Heart left ventricle (tissue), 16 donors: Measurements from ENCODE around the gene METTL17. TPM values are rescaled to one million over a fixed set of nuclear protein-coding genes. Genes with fewer than 3 reads are reported as not detected.
A peak's percentile ranks its signal among the peaks of the same experiment; 100 is the strongest.
"Not testable (repeated sequence)": the region's sequence is repeated elsewhere in the genome, so short reads cannot be mapped to it uniquely, and the experiment has no call there.

Experiments used
- ATAC-seq, 4 donors: fragments of 200-7000 bp; cut with Tn5 transposase; one replicate each; pipeline ENCODE4 v1.9.1; 2020 to 2022; ENCODE audit warnings: moderate library complexity in 4 of 4, mild to moderate bottlenecking in 3 of 4, moderate number of reproducible peaks in 1 of 4
- DNase-seq, 5 donors: peaks; one replicate each; pipeline ENCODE4 v3.0.0-alpha.2; 2020
- H3K27ac ChIP-seq, 12 donors: fragments of 200-600 bp; sonication (generic) in 4 of 12; one replicate each; pipeline versions ENCODE4 v1.5.0 to v1.8.0; 2016 to 2022; ENCODE audit warnings: mild to moderate bottlenecking in 2 of 12
- H3K27me3 ChIP-seq, 9 donors: fragments of 200-600 bp; sonication (generic) in 2 of 9; one replicate each; pipeline versions ENCODE4 v1.5.1 to v1.8.0; 2016 to 2022; ENCODE audit warnings: mild to moderate bottlenecking in 3 of 9
- H3K36me3 ChIP-seq, 9 donors: fragments of 200-600 bp; sonication (generic) in 2 of 9; one replicate each; pipeline versions ENCODE4 v1.5.0 to v1.8.0; 2018 to 2022; ENCODE audit warnings: mild to moderate bottlenecking in 2 of 9
- H3K4me1 ChIP-seq, 12 donors: fragments of 200-600 bp; sonication (generic) in 4 of 12; one replicate each; pipeline versions ENCODE4 v1.5.0 to v1.8.0; 2016 to 2022; ENCODE audit warnings: mild to moderate bottlenecking in 3 of 12
- H3K4me3 ChIP-seq, 12 donors: fragments of 200-600 bp; sonication (generic) in 4 of 12; one replicate each; pipeline versions ENCODE4 v1.5.0 to v1.8.0; 2017 to 2022; ENCODE audit warnings: mild to moderate bottlenecking in 9 of 12, moderate library complexity in 4 of 12
- H3K9me3 ChIP-seq, 12 donors: fragments of 200-600 bp; sonication (generic) in 4 of 12; one replicate each; pipeline versions ENCODE4 v1.5.0 to v1.8.0; 2016 to 2022; ENCODE audit warnings: mild to moderate bottlenecking in 1 of 12
- POLR2A ChIP-seq, 2 donors: fragments of 450-650 bp; IDR thresholded peaks; one replicate each; pipeline ENCODE4 v1.6.1; 2017; ENCODE audit warnings: antibody characterized with exemption in 2 of 2, mild to moderate bottlenecking in 2 of 2, moderate library complexity in 2 of 2
- WGBS, 4 donors: extraction: QIAGEN DNeasy Blood & Tissue Kit in 2 of 4; methylation state at CpG; one replicate each; pipeline versions ENCODE4 v1.1.5 to v1.1.7; 2013 to 2018; 5-methylcytosine and 5-hydroxymethylcytosine counted together
- intact Hi-C, 10 donors: fragments of 100-400 bp; cut with DNase I; formaldehyde crosslinking; loops; one replicate each; pipeline versions ENCODE4 v1.11.1 to v1.14.2; 2022
- polyA plus RNA-seq, 2 donors: library from polyadenylated mRNA; stranded (reverse); fragments of 200-250 nt; gene quantifications; one replicate each; pipeline ENCODE4 v1.2.3, GENCODE V29; 2013
- total RNA-seq, 9 donors: library from RNA; depleted of rRNA in 2 of 9; stranded (reverse); fragments of >200 nt in 2 of 9; fragmentation: NEBNext Ultra II Directional in 3 of 9; extraction: Animal tissue kit (Norgen Biotek cat#: 25700) in 3 of 9; gene quantifications; one replicate each; pipeline versions ENCODE4 v1.1.0 to v1.2.4, GENCODE V29; 2016 to 2023
- TF ChIP-seq, protein P1 (sequence below), 12 donors: fragments of 200-600 bp; sonication (generic) in 4 of 12; IDR thresholded peaks; one replicate each; pipeline versions ENCODE4 v1.5.0 to v1.8.0; 2018 to 2022; ENCODE audit warnings: antibody characterized with exemption in 12 of 12, mild to moderate bottlenecking in 5 of 12
- donor health status: ischemic (EF 13 %, LVEDD 7.1; RV severe dilation, severe dysfunction).
- donor health status: healthy with polysubstance abuse.
- donor health status: DM: no; HTN: yes; CAD: no.
- donor health status: DM: no; HTN: no; CAD: no.
- donor health status: ischemic (EF 25% LVEDD 6.9; RV normal size, moderate dysfunction).
- donor health status: ischemic (EF 25% LVEDD 5.7; RV mildly dilated, moderate dysfunction).
- donor health status: healthy.
- donor health status: DM: yes; HTN: yes; CAD: no.
- donor health status: ischemic (EF 35%, LVEDD 5.7; RV mildly dilated, moderate dysfunction).
- donor health status: nonischemic (EF 11% LVEDD 7.7; RV severe dilation, severe dysfunction).
- donor health status: DM: yes; HTN: yes; CAD: no.
- donor health status: PGD.
- donor health status: ischemic (EF 29% LVEDD 5.4; RV normal size, mild dysfunction).
- donor health status: nonischemic (EF 23%, LVEDD 6.1; RV moderate dilation, normal function).

The METTL17 gene
- total and polyA plus RNA-seq, 11 donors = 31.3 to 59.5 (median 44.7) TPM

DNA sequence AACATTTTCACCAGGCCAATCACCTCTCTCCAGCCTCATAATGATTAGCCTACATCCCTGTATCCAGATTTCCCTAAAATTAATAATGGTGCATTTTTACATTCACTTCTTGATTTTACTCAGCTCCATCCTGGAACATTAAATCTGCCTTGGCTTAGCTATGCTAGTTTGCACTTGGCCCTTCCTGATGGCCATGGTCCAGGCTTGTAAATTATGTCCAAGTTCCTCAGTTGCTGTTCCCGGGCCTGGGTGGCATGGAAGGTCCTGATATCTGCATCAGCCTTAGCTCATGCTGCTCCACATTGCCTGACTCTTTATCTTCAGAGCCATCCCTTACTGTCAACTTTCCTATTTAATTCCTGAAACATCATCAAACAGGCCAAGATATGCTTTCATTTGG lies 11.1 kb upstream of the METTL17 start:
- no peaks in the 10 kb centered on the region for H3K36me3 ChIP-seq
- WGBS, 4 donors = 60 to 82% (median 70%) methylated on average over 1 of the region's 1 CpG
- DNase-seq = no peak
- no peak overlapping the region for H3K4me3 ChIP-seq
- ATAC-seq = no peak
- intact Hi-C loops = loop anchor here in 6 of 10 donors (10.0 kb wide), 5 partner anchors 124 to 364 kb away; partner anchors contain the start of genes ANG (in 1 of the 6) and RNASE4 (in 1 of the 6)
- H3K27me3 ChIP-seq = no peaks in the 10 kb centered on the region
- TF ChIP-seq, protein P1, sequence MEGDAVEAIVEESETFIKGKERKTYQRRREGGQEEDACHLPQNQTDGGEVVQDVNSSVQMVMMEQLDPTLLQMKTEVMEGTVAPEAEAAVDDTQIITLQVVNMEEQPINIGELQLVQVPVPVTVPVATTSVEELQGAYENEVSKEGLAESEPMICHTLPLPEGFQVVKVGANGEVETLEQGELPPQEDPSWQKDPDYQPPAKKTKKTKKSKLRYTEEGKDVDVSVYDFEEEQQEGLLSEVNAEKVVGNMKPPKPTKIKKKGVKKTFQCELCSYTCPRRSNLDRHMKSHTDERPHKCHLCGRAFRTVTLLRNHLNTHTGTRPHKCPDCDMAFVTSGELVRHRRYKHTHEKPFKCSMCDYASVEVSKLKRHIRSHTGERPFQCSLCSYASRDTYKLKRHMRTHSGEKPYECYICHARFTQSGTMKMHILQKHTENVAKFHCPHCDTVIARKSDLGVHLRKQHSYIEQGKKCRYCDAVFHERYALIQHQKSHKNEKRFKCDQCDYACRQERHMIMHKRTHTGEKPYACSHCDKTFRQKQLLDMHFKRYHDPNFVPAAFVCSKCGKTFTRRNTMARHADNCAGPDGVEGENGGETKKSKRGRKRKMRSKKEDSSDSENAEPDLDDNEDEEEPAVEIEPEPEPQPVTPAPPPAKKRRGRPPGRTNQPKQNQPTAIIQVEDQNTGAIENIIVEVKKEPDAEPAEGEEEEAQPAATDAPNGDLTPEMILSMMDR (IDR thresholded peaks at IDR 0.05) = no peak
- TF ChIP-seq POLR2A (IDR thresholded peaks at IDR 0.05) = no peak
- H3K4me1 ChIP-seq = no peaks in the 10 kb centered on the region
- H3K27ac ChIP-seq = no peak overlapping the region
- no peaks in the 10 kb centered on the region for H3K9me3 ChIP-seq

DNA sequence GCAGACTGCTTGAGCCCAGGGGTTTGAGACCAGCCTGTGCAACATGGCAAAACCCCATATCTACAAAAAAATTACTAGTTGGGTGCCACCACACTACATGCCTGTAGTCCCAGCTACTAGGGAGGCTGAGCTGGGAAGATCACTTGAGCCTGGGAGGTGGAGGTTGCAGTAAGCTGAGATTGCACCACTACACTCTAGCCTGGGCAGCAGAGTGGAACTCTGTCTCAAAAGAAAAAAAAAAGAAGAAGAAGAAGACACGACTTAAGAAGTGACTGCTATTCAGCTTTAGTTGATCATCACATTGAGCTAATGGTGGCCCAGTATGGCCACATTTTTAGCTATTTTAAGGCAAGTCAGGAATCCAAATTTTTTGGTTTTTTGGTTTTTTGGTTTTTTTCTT lies 8.9 kb upstream of the METTL17 start:
- Histone ChIP-seq H3K4me3 (no peak overlapping the region), H3K27ac (no peak overlapping the region), H3K27me3 (no peaks in the 10 kb centered on the region), H3K9me3 (no peaks in the 10 kb centered on the region), H3K4me1 (peaks cover 0 to 2% (median 0%) of the 10 kb centered on the region in 12 donors), H3K36me3 (no peaks in the 10 kb centered on the region)
- DNase-seq = no peak
- ATAC-seq = no peak
- intact Hi-C loops = no loop called here
- TF ChIP-seq, protein P1 (IDR thresholded peaks at IDR 0.05) = no peak
- no peak for TF ChIP-seq POLR2A (IDR thresholded peaks at IDR 0.05)
- 64 to 84% (median 80%) methylated on average over 1 of the region's 1 CpG for WGBS, 4 donors

DNA sequence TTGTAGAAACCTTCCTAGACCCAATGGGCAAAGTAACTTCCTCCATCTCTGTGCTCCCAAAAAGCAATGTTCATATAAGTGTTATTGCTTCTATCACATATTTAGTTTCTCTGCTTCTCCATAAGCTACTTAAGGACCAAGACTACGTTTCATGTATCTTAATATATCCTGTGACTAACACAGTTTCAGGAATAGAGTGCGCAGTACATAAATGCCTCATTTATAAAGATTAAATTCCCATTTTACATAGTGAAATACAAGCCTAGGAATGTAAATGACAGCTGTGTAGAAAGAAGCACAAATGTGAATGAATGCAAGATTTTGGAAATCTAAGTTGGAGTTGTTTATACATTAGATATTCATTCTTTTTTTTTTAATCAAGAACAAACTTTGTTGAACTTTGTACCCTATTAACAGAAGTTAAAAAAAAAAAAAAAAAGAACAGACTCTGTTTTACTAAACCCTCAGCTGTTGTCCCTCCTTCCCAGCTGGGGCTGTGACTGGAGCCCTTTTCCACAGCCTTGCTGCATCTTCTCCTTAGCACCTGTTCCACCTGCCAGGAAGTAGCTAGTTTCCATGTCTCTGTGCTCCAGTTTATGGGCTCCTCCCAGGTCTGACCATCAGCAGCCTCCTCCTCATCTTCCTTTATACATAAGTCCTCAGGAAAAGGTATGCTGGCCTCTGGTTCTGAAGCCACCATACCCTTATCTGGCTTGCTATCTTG lies 7.0 kb upstream of the METTL17 start:
- Histone ChIP-seq H3K4me1 (peaks cover 0 to 16% (median 0%) of the 10 kb centered on the region in 12 donors), H3K36me3 (no peaks in the 10 kb centered on the region), H3K27ac (no peak overlapping the region), H3K9me3 (no peaks in the 10 kb centered on the region), H3K27me3 (no peaks in the 10 kb centered on the region), H3K4me3 (no peak overlapping the region)
- TF ChIP-seq, protein P1 (IDR thresholded peaks at IDR 0.05) = no peak
- TF ChIP-seq POLR2A (IDR thresholded peaks at IDR 0.05) = no peak
- intact Hi-C loops = no loop called here
- DNase-seq (no peak), ATAC-seq (no peak)
- 74 to 77% (median 75%) methylated on average over 2 of the region's 2 CpGs for WGBS, 4 donors

DNA sequence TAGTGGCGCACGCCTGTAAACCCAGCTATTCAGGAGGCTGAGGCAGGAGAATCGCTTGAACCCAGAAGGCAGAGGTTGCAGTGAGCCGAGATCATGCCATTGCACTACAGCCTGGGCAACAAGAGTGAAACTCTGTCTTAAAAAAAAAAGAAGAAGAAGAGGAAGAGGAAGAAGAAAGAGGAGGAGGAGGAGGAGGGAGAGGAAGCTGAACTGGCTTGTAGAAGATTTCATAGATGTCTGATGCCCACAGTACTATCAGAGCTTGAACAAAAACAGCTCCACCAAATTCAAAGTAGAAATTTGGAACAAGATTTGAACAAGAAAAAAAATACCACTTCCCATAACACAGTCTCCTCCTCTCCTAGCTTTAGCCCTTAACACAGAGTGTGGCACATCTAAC lies 4.1 kb upstream of the METTL17 start:
- H3K4me3 ChIP-seq, H3K36me3 ChIP-seq, H3K9me3 ChIP-seq, ATAC-seq, DNase-seq, intact Hi-C loops, H3K27me3 ChIP-seq: not testable (repeated sequence)
- Histone ChIP-seq H3K27ac (peak overlapping the region in 1 of 12 donors; percentile 66), H3K4me1 (peaks cover 0 to 33% (median 11%) of the 10 kb centered on the region in 12 donors)
- WGBS, 4 donors = 92 to 96% (median 94%) methylated on average over 4 of the region's 4 CpGs
